HL-60/S4 treated with phorbol 12-myristate 13-acetate at 8.2 ng/mL for 4 days and 3 days (cell line): Measurements from ENCODE around the gene TNS3.

ENCODE experiments used
- in situ Hi-C: fragments of 300-500 bp; cut with MboI; formaldehyde crosslinking; loops from 2 replicates; pipeline ENCODE4 v1.15.0; 2022; ENCODE audit warnings: low sequenced_read_pairs

TNS3 gene

GRCh38 chr7:47438411-47439029 lies 143.4 kb downstream of the TNS3 start:
- in situ Hi-C loops, result loop anchor here (25.0 kb wide), 1 partner anchor 374 kb away; no protein-coding TSS in a partner anchor

- in situ Hi-C loops, result loop anchor here (25.0 kb wide), 1 partner anchor 376 kb away; no protein-coding TSS in a partner anchor
Measured at GRCh38 chr7:47435889-47436312, 146.0 kb downstream of the TNS3 start.

- in situ Hi-C loops, result loop anchor here (25.0 kb wide), 1 partner anchor 379 kb away; no protein-coding TSS in a partner anchor
Measured at GRCh38 chr7:47433564-47433895, 148.4 kb downstream of the TNS3 start.

- in situ Hi-C loops, result loop anchor here (25.0 kb wide), 1 partner anchor 379 kb away; no protein-coding TSS in a partner anchor
Measured at GRCh38 chr7:47432671-47433563, 149.0 kb downstream of the TNS3 start.

GRCh38 chr7:47430422-47430821 lies 151.5 kb downstream of the TNS3 start:
- in situ Hi-C loops, result loop anchor here (25.0 kb wide), 1 partner anchor 382 kb away; no protein-coding TSS in a partner anchor

- in situ Hi-C loops, result loop anchor here (25.0 kb wide), 1 partner anchor 383 kb away; no protein-coding TSS in a partner anchor
Measured at GRCh38 chr7:47428768-47429472, 153.0 kb downstream of the TNS3 start.

GRCh38 chr7:47428052-47428767 lies 153.7 kb downstream of the TNS3 start:
- in situ Hi-C loops, result loop anchor here (25.0 kb wide), 1 partner anchor 384 kb away; no protein-coding TSS in a partner anchor

GRCh38 chr7:47427051-47427643 lies 154.8 kb downstream of the TNS3 start:
- in situ Hi-C loops, result loop anchor here (25.0 kb wide), 1 partner anchor 385 kb away; no protein-coding TSS in a partner anchor

- in situ Hi-C loops, result no loop called here
Measured at GRCh38 chr7:47424523-47424922, 157.4 kb downstream of the TNS3 start.

GRCh38 chr7:47423196-47423595 lies 158.7 kb downstream of the TNS3 start:
- in situ Hi-C loops, result no loop called here

- in situ Hi-C loops, result no loop called here
Measured at GRCh38 chr7:47422611-47423010, 159.3 kb downstream of the TNS3 start.

- in situ Hi-C loops, result no loop called here
Measured at GRCh38 chr7:47421456-47421855, 160.5 kb downstream of the TNS3 start.

- in situ Hi-C loops, result no loop called here
Measured at GRCh38 chr7:47420122-47420780, 161.7 kb downstream of the TNS3 start.

- in situ Hi-C loops, result no loop called here
Measured at GRCh38 chr7:47419471-47419870, 162.4 kb downstream of the TNS3 start.

GRCh38 chr7:47418601-47419309 lies 163.2 kb downstream of the TNS3 start:
- in situ Hi-C loops, result no loop called here

GRCh38 chr7:47416492-47417480 lies 165.1 kb downstream of the TNS3 start:
- in situ Hi-C loops, result no loop called here

- in situ Hi-C loops, result no loop called here
Measured at GRCh38 chr7:47415318-47416212, 166.3 kb downstream of the TNS3 start.
